Adrenal gland (tissue), 5 donors: Measurements from ENCODE around the gene ZNF256.

ENCODE experiments used
- POLR2A ChIP-seq, 2 donors: fragments of 450-650 bp; IDR thresholded peaks; one replicate each; pipeline ENCODE4 v1.6.1; 2017; ENCODE audit warnings: antibody characterized with exemption in 2 of 2, mild to moderate bottlenecking in 2 of 2, moderate library complexity in 1 of 2
- TF ChIP-seq, protein P1 (sequence below), 6 experiments: fragments of 450-650 bp in 4 of 6; fragments of 200-600 bp in 2 of 6; sonication (generic) in 1 of 6; IDR thresholded peaks; 1 replicate in 5 of 6; 2 replicates in 1 of 6; pipeline versions ENCODE4 v1.5.1 to v1.8.0; 2016 to 2021; ENCODE audit warnings: antibody characterized with exemption in 6 of 6, mild to moderate bottlenecking in 2 of 6, moderate library complexity in 1 of 6
- donor health status: DM: no; HTN: no; CAD: no.

GRCh38 chr19:57907394-57907793 is 40.1 kb downstream of the ZNF256 start:
- TF ChIP-seq, protein P1, sequence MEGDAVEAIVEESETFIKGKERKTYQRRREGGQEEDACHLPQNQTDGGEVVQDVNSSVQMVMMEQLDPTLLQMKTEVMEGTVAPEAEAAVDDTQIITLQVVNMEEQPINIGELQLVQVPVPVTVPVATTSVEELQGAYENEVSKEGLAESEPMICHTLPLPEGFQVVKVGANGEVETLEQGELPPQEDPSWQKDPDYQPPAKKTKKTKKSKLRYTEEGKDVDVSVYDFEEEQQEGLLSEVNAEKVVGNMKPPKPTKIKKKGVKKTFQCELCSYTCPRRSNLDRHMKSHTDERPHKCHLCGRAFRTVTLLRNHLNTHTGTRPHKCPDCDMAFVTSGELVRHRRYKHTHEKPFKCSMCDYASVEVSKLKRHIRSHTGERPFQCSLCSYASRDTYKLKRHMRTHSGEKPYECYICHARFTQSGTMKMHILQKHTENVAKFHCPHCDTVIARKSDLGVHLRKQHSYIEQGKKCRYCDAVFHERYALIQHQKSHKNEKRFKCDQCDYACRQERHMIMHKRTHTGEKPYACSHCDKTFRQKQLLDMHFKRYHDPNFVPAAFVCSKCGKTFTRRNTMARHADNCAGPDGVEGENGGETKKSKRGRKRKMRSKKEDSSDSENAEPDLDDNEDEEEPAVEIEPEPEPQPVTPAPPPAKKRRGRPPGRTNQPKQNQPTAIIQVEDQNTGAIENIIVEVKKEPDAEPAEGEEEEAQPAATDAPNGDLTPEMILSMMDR (IDR thresholded peaks at IDR 0.05) = no peak
- TF ChIP-seq POLR2A (IDR thresholded peaks at IDR 0.05) = no peak
